ENCODE results near the gene PCDHGC5.

The PCDHGC5 gene

GRCh38 chr5:141501761-141502160, 12.9 kb downstream of the PCDHGC5 start:
- DNase-seq (ENCODE audit: insufficient read length, low spot score) (no peak), FAIRE-seq (no peak)
- no peak for TF ChIP-seq CTCF (IDR thresholded peaks at IDR 0.05; ENCODE audit: insufficient read depth, missing control alignments)

DNA sequence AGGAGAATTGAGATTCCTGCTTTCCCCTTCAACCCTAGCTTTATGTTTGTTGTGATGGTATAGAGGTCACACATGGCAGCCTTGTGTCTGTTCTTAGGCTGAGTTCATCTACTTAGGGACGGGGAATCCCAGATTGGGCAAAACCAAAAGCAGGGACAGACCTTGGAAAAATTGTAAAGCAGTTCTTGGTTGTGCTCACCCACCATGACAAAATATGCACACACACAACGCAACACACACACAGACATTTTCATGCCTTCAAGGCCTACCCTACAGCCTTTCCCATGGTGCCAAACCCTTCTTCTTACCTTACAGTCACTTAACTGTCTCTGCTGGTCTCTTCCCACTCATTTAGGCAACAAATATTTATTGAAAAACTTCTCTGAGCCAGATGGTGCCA, 14.8 kb downstream of the PCDHGC5 start:
- TF ChIP-seq CTCF (IDR thresholded peaks at IDR 0.05; ENCODE audit: insufficient read depth, missing control alignments) = no peak
- DNase-seq (ENCODE audit: insufficient read length, low spot score) = no peak
- no peak for FAIRE-seq

GRCh38 chr5:141504216-141504615, 15.3 kb downstream of the PCDHGC5 start:
- no peak for TF ChIP-seq CTCF (IDR thresholded peaks at IDR 0.05; ENCODE audit: insufficient read depth, missing control alignments)
- DNase-seq (ENCODE audit: insufficient read length, low spot score) (no peak), FAIRE-seq (no peak)

- no peak for TF ChIP-seq CTCF (IDR thresholded peaks at IDR 0.05; ENCODE audit: insufficient read depth, missing control alignments)
- FAIRE-seq (no peak), DNase-seq (ENCODE audit: insufficient read length, low spot score) (no peak)
These were observed 17.7 kb downstream of the PCDHGC5 start for GRCh38 chr5:141506381-141507155.

DNA sequence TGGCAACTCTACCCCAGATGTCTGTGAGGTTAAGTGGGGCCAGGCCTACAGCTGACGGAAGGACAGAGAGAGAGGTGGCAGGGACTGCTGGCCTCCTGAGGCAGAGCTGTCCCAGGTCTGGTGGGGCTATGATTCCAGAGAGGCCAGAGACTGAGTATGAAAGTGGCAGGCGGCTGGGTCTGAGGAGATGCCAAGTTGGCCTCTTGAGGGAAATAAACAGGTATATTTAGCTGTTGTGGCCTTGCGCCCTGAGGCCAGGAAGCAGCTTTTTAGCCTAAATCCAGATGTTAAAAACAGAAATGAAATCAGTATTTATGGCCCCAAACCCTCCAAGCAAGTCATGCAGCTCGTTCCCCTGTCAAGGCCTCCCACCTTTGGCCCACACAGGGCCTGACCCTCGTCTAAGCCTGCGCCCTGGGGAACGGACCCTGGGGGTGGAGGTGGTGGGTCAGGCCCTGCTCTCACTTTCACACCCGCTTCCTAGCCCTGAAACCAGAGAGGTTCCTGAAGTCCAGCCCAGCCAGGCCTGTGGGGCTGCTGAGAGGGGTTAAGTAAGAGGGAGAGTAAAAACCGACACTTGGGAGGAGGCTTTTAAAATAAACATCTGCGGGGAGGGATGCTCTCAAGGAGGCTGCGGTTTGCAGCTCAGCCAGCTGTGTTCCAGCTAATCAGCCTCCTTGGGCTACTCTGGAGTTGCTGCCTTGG, 18.7 kb downstream of the PCDHGC5 start:
- FAIRE-seq = no peak
- no peak for DNase-seq (ENCODE audit: insufficient read length, low spot score)

DNA sequence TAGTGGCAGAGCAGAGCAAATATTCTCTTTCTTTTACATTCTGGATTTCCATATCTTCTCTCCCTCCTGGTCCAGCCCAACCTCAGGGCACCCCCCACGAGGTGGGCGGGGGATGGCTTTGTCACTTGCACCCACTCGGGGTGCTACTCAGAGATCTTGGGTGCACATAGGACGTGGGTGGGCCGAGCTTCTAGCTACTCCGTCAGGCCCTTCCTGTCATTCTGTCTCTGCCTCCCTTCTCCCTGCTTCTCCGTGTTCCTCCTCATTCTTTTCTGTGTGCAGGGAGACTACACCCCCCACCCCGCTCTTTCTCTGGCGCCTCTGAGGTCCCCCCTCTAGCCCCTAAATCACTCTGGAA, 19.5 kb downstream of the PCDHGC5 start:
- FAIRE-seq (no peak), DNase-seq (ENCODE audit: insufficient read length, low spot score) (no peak)
- no peak for TF ChIP-seq CTCF (IDR thresholded peaks at IDR 0.05; ENCODE audit: insufficient read depth, missing control alignments)

More for the DNA sequence above, 18.7 kb downstream of the PCDHGC5 start:
- no peak for TF ChIP-seq CTCF (IDR thresholded peaks at IDR 0.05; ENCODE audit: insufficient read depth, missing control alignments)

All from D721Med (cell line).